ENCODE measurements around the gene OR6X1.

Gene OR6X1

DNA sequence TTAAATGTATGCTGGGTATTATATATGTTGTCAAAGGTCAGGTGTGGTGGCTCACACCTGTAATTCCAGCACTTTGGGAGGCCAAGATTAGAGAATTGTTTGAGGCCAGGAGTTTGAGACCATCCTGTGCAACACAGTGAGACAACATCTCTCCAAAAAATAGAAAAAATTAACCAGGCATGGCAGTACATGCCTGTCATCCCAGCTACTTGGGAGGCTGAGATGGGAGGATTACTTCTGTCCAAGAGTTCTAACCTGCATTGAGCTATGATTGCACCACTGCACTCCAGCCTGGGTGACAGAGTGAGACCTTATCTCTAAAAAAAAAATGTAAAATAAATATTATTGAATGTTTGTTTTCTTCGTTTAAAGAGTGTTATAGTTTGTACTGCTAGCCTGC is 11.3 kb upstream of the OR6X1 start:
- Histone ChIP-seq H3K9me2 (replicated peaks; ENCODE audit: control insufficient read depth, low read length) (no peaks in the 10 kb centered on the region), H3K27ac (ENCODE audit: low read depth, low read length) (no peak overlapping the region), H3K4me2 (ENCODE audit: low read length) (no peak overlapping the region), H3K4me1 (ENCODE audit: control insufficient read depth, low read length) (no peaks in the 10 kb centered on the region), H3F3A (ENCODE audit: control insufficient read depth, insufficient read depth) (no peaks in the 10 kb centered on the region), H3K9me3 (ENCODE audit: control insufficient read depth, insufficient read depth, low read length) (no peaks in the 10 kb centered on the region), H3K4me3 (ENCODE audit: low read length) (no peak overlapping the region), H4K20me1 (ENCODE audit: control insufficient read depth, insufficient read depth, low read depth, low read length) (no peaks in the 10 kb centered on the region), H3K79me2 (ENCODE audit: control insufficient read depth, low read length) (no peaks in the 10 kb centered on the region), H3K36me3 (ENCODE audit: control insufficient read depth, low read length) (no peaks in the 10 kb centered on the region), H3K27me3 (ENCODE audit: control insufficient read depth, low read length) (0 out of 2 replicates have a peak, but pooled peaks cover 2% of the 10 kb centered on the region)
- TF ChIP-seq EZH2phosphoT487 (IDR thresholded peaks at IDR 0.05; ENCODE audit: borderline replicate concordance, low read length), result no peak
- TF ChIP-seq, protein P1, sequence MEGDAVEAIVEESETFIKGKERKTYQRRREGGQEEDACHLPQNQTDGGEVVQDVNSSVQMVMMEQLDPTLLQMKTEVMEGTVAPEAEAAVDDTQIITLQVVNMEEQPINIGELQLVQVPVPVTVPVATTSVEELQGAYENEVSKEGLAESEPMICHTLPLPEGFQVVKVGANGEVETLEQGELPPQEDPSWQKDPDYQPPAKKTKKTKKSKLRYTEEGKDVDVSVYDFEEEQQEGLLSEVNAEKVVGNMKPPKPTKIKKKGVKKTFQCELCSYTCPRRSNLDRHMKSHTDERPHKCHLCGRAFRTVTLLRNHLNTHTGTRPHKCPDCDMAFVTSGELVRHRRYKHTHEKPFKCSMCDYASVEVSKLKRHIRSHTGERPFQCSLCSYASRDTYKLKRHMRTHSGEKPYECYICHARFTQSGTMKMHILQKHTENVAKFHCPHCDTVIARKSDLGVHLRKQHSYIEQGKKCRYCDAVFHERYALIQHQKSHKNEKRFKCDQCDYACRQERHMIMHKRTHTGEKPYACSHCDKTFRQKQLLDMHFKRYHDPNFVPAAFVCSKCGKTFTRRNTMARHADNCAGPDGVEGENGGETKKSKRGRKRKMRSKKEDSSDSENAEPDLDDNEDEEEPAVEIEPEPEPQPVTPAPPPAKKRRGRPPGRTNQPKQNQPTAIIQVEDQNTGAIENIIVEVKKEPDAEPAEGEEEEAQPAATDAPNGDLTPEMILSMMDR (IDR thresholded peaks at IDR 0.05; ENCODE audit: low read depth, low read length, poor library complexity, severe bottlenecking), result no peak

DNA sequence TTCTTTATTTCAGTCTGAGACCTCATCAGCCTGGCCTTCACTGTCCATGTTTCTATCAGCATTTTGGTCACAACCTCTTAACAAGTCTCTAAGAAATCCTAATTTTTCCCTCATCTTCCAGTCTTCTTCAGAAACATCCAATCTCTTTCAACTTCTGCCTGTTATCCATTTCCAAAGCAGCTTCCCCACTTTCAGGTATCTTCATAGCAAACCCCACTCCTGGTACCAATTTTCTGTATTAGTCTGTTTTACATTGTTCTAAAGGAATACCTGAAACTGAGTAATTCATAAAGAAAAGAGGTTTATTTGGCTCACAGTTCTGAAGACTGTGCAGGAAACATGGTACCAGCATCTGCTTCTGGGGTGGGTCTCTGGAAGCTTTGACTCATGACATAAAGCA is 8.1 kb upstream of the OR6X1 start:
- no peaks in the 10 kb centered on the region for H3K4me1 ChIP-seq (ENCODE audit: control insufficient read depth, low read length)
- H3K36me3 ChIP-seq (ENCODE audit: control insufficient read depth, low read length), result no peaks in the 10 kb centered on the region
- no peaks in the 10 kb centered on the region for H3K9me3 ChIP-seq (ENCODE audit: control insufficient read depth, insufficient read depth, low read length)
- H3K9me2 ChIP-seq (replicated peaks; ENCODE audit: control insufficient read depth, low read length), result no peaks in the 10 kb centered on the region
- H3K4me2 ChIP-seq (ENCODE audit: low read length), result no peak overlapping the region
- TF ChIP-seq, protein P1 (IDR thresholded peaks at IDR 0.05; ENCODE audit: low read depth, low read length, poor library complexity, severe bottlenecking), result no peak
- TF ChIP-seq EZH2phosphoT487 (IDR thresholded peaks at IDR 0.05; ENCODE audit: borderline replicate concordance, low read length), result no peak
- no peaks in the 10 kb centered on the region for H3F3A ChIP-seq (ENCODE audit: control insufficient read depth, insufficient read depth)
- no peak overlapping the region for H3K4me3 ChIP-seq (ENCODE audit: low read length)
- H3K79me2 ChIP-seq (ENCODE audit: control insufficient read depth, low read length), result no peaks in the 10 kb centered on the region
- peaks cover 8% of the 10 kb centered on the region; the same call in 1 of the 2 replicates for H3K27me3 ChIP-seq (ENCODE audit: control insufficient read depth, low read length)
- H4K20me1 ChIP-seq (ENCODE audit: control insufficient read depth, insufficient read depth, low read depth, low read length), result no peaks in the 10 kb centered on the region
- no peak overlapping the region for H3K27ac ChIP-seq (ENCODE audit: low read depth, low read length)

DNA sequence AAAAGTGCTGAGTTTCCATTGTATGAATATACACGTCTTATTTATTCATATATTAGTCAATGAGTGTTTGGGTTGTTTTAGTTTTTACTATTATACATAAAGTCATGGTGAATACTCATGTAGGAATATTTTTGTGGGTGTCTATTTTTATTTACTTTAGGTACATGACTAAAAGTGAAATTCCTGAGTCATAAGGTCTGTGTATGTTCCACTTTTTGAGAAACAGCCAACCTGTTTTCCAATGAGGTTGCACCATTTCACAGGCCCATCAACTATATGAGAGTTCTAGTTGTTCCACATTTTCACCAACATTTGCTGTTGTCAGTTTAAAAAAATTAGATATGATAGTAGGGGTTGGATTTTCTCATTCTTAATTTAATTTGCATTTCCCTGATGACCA is 6.6 kb upstream of the OR6X1 start:
- H3K36me3 ChIP-seq (ENCODE audit: control insufficient read depth, low read length), result no peaks in the 10 kb centered on the region
- H3K27ac ChIP-seq (ENCODE audit: low read depth, low read length), result no peak overlapping the region
- no peaks in the 10 kb centered on the region for H3K79me2 ChIP-seq (ENCODE audit: control insufficient read depth, low read length)
- no peaks in the 10 kb centered on the region for H3F3A ChIP-seq (ENCODE audit: control insufficient read depth, insufficient read depth)
- H3K4me1 ChIP-seq (ENCODE audit: control insufficient read depth, low read length), result no peaks in the 10 kb centered on the region
- no peak overlapping the region for H3K4me3 ChIP-seq (ENCODE audit: low read length)
- H3K9me3 ChIP-seq (ENCODE audit: control insufficient read depth, insufficient read depth, low read length), result no peaks in the 10 kb centered on the region
- TF ChIP-seq, protein P1 (IDR thresholded peaks at IDR 0.05; ENCODE audit: low read depth, low read length, poor library complexity, severe bottlenecking), result no peak
- no peak for TF ChIP-seq EZH2phosphoT487 (IDR thresholded peaks at IDR 0.05; ENCODE audit: borderline replicate concordance, low read length)
- H3K27me3 ChIP-seq (ENCODE audit: control insufficient read depth, low read length), result peaks cover 5% of the 10 kb centered on the region
- no peak overlapping the region for H3K4me2 ChIP-seq (ENCODE audit: low read length)
- H3K9me2 ChIP-seq (replicated peaks; ENCODE audit: control insufficient read depth, low read length), result no peaks in the 10 kb centered on the region
- no peaks in the 10 kb centered on the region for H4K20me1 ChIP-seq (ENCODE audit: control insufficient read depth, insufficient read depth, low read depth, low read length)

DNA sequence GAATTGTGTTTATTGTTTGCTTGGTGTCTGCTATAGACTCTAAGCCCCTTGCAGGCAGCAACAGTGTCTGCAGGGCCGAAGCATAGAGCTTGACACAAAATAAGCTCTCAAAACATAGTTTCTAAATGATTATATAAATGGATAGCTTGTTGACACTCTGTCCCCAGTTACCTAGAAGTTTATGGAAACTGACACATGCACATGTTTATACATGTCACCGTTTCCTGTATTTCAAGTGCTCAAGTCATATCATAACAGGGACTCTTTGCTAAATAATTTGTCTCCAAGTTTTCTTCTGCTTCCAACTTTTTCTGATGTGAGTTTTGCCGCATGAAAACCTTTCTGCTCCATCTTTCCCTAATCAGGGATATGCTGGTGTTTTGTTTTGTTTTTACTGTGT is 3.7 kb upstream of the OR6X1 start:
- TF ChIP-seq, protein P1 (IDR thresholded peaks at IDR 0.05; ENCODE audit: low read depth, low read length, poor library complexity, severe bottlenecking), result no peak
- no peak for TF ChIP-seq EZH2phosphoT487 (IDR thresholded peaks at IDR 0.05; ENCODE audit: borderline replicate concordance, low read length)
- no peaks in the 10 kb centered on the region for H3K79me2 ChIP-seq (ENCODE audit: control insufficient read depth, low read length)
- H3K27me3 ChIP-seq (ENCODE audit: control insufficient read depth, low read length), result peaks cover 5% of the 10 kb centered on the region

More for the DNA sequence above, 3.7 kb upstream of the OR6X1 start:
- Histone ChIP-seq H3K9me2 (replicated peaks; ENCODE audit: control insufficient read depth, low read length) (no peaks in the 10 kb centered on the region), H3K4me3 (ENCODE audit: low read length) (no peak overlapping the region), H3K9me3 (ENCODE audit: control insufficient read depth, insufficient read depth, low read length) (no peaks in the 10 kb centered on the region), H3K36me3 (ENCODE audit: control insufficient read depth, low read length) (no peaks in the 10 kb centered on the region), H3K4me1 (ENCODE audit: control insufficient read depth, low read length) (peaks cover 12% of the 10 kb centered on the region), H4K20me1 (ENCODE audit: control insufficient read depth, insufficient read depth, low read depth, low read length) (no peaks in the 10 kb centered on the region), H3F3A (ENCODE audit: control insufficient read depth, insufficient read depth) (no peaks in the 10 kb centered on the region), H3K4me2 (ENCODE audit: low read length) (no peak overlapping the region), H3K27ac (ENCODE audit: low read depth, low read length) (no peak overlapping the region)
